A549 (cell line): ENCODE measurements around the gene LENG8. TPM values are rescaled to one million over a fixed set of nuclear protein-coding genes. Genes with fewer than 3 reads are reported as not detected.

ENCODE experiments used
- ATAC-seq, 2 experiments: fragments of 200-7000 bp in 1 of 2; fragments of >200 bp in 1 of 2; cut with Nextera tagmentation in 1 of 2; cut with Tn5 transposase in 1 of 2; 3 replicates each; pipeline versions ENCODE4 v1.8.0 to v1.9.1; 2018 to 2020; ENCODE audit warnings: mild to moderate bottlenecking in 1 of 2, moderate library complexity in 1 of 2
- CTCF ChIA-PET: fragments of 300-600 bp; sonication (Branson Sonifier 250); formaldehyde crosslinking; extraction: SDS; loops from one replicate; lab custom pipeline; 2021; ENCODE audit warnings: antibody characterized with exemption, inconsistent platforms; lab: Yijun Ruan, JAX
- POLR2A ChIA-PET: fragments of 350-600 bp; formaldehyde crosslinking; extraction: SDS; loops from one replicate; lab custom pipeline; 2021; ENCODE audit warnings: antibody characterized with exemption, inconsistent platforms; lab: Yijun Ruan, JAX
- DNase-seq, 2 experiments: peaks; one replicate each; pipeline versions ENCODE4 v3.0.0 to v3.0.0-alpha.2; 2011 to 2016; ENCODE audit warnings: low read depth in 1 of 2, low spot score in 1 of 2
- FAIRE-seq: peaks from 2 replicates; lab custom pipeline; 2011; peaks lifted over from hg19 to GRCh38; lab: Jason Lieb, UNC
- H3K27ac ChIP-seq, 2 experiments: fragments of >200 bp; sonication (Bioruptor Twin); formaldehyde crosslinking; 3 replicates each; pipeline ENCODE4 v1.5.1; 2016 to 2017
- H3K4me1 ChIP-seq: fragments of >200 bp; sonication (Bioruptor Twin); formaldehyde crosslinking; 3 replicates; pipeline ENCODE4 v1.6.1; 2016
- H3K4me2 ChIP-seq: fragments of >200 bp; sonication (Bioruptor Twin); formaldehyde crosslinking; 3 replicates; pipeline ENCODE4 v1.6.1; 2016
- H3K4me3 ChIP-seq: fragments of >200 bp; sonication (Bioruptor Twin); formaldehyde crosslinking; 3 replicates; pipeline ENCODE4 v1.5.1; 2016
- H3K9me3 ChIP-seq: fragments of >200 bp; sonication (Bioruptor Twin); formaldehyde crosslinking; 3 replicates; pipeline ENCODE4 v1.6.1; 2016
- ATOH8 ChIP-seq: fragments of 250-450 bp; sonication (Bioruptor Pico); IDR thresholded peaks from 2 replicates; pipeline ENCODE4 v1.5.0; 2020; ENCODE audit warnings: low read depth, mild to moderate bottlenecking, moderate library complexity
- BCL3 ChIP-seq: fragments of >200 bp; sonication (Bioruptor Twin); formaldehyde crosslinking; IDR thresholded peaks from 3 replicates; pipeline ENCODE4 v1.6.1; 2016
- E2F6 ChIP-seq: IDR thresholded peaks from 2 replicates; pipeline ENCODE4 v1.6.1; 2012; ENCODE audit warnings: low read depth, borderline replicate concordance
- EHF ChIP-seq: fragments of 250-450 bp; sonication (Bioruptor Pico); IDR thresholded peaks from 2 replicates; pipeline ENCODE4 v1.5.0; 2020; ENCODE audit warnings: mild to moderate bottlenecking
- ELK1 ChIP-seq: fragments of 150-350 bp; IDR thresholded peaks from 2 replicates; pipeline ENCODE4 v1.6.1; 2014; ENCODE audit warnings: low read depth, mild to moderate bottlenecking, low read length
- ESRRA ChIP-seq: fragments of 150-350 bp; IDR thresholded peaks from 2 replicates; pipeline ENCODE4 v1.6.1; 2014; ENCODE audit warnings: mild to moderate bottlenecking, low read length, borderline replicate concordance
- HDAC2 ChIP-seq: fragments of 200-600 bp; sonication (generic); IDR thresholded peaks from 2 replicates; pipeline ENCODE4 v1.6.1; 2016
- JUN ChIP-seq, 2 experiments: fragments of >200 bp; sonication (Bioruptor Twin); formaldehyde crosslinking; IDR thresholded peaks; 2 replicates in 1 of 2; 3 replicates in 1 of 2; pipeline ENCODE4 v1.6.1; 2016 to 2017
- JUNB ChIP-seq: fragments of >200 bp; sonication (Bioruptor Twin); formaldehyde crosslinking; IDR thresholded peaks from 2 replicates; pipeline ENCODE4 v1.6.1; 2016
- KDM5A ChIP-seq: fragments of 200-600 bp; sonication (generic); IDR thresholded peaks from 2 replicates; pipeline ENCODE4 v1.6.1; 2016; ENCODE audit warnings: antibody characterized with exemption, mild to moderate bottlenecking
- MAFK ChIP-seq: fragments of 450-650 bp; IDR thresholded peaks from 2 replicates; pipeline ENCODE4 v1.6.1; 2014; ENCODE audit not compliant: partially characterized antibody
- MAX ChIP-seq: IDR thresholded peaks from 2 replicates; pipeline ENCODE4 v1.6.1; 2012
- MAZ ChIP-seq: fragments of 150-350 bp; IDR thresholded peaks from 2 replicates; pipeline ENCODE4 v1.6.1; 2014; ENCODE audit warnings: antibody characterized with exemption, low read depth, low read length, borderline replicate concordance
- NFE2L2 ChIP-seq: fragments of 150-350 bp; conservative IDR thresholded peaks from 2 replicates; pipeline ENCODE4 v1.6.1; 2014; ENCODE audit warnings: low read length
- PBX3 ChIP-seq: IDR thresholded peaks from 2 replicates; pipeline ENCODE4 v1.6.1; 2012
- POLR2AphosphoS2 ChIP-seq: conservative IDR thresholded peaks from 2 replicates; pipeline ENCODE4 v1.6.1; 2012; ENCODE audit warnings: low read length, improper control_type of control experiment, inconsistent platforms
- REST ChIP-seq: fragments of 200-600 bp; sonication (generic); IDR thresholded peaks from 2 replicates; pipeline ENCODE4 v1.6.1; 2016; ENCODE audit warnings: antibody characterized with exemption, mild to moderate bottlenecking, moderate library complexity
- RNF2 ChIP-seq: fragments of 200-600 bp; sonication (generic); IDR thresholded peaks from 2 replicates; pipeline ENCODE4 v1.6.1; 2016; ENCODE audit warnings: low read depth, mild to moderate bottlenecking, antibody characterized with exemption, moderate library complexity, borderline replicate concordance
- SMC3 ChIP-seq: fragments of >200 bp; sonication (Bioruptor Twin); formaldehyde crosslinking; IDR thresholded peaks from 3 replicates; pipeline ENCODE4 v1.6.1; 2018; ENCODE audit warnings: inconsistent platforms
- TFCP2L1 ChIP-seq: fragments of 250-450 bp; sonication (Bioruptor Pico); IDR thresholded peaks from 2 replicates; pipeline ENCODE4 v1.5.0; 2021; ENCODE audit warnings: mild to moderate bottlenecking
- TP53 ChIP-seq: fragments of 250-450 bp; sonication (Bioruptor Pico); IDR thresholded peaks from 2 replicates; pipeline ENCODE4 v1.5.0; 2021; ENCODE audit warnings: mild to moderate bottlenecking, moderate library complexity
- ZC3H11A ChIP-seq: fragments of 450-650 bp; IDR thresholded peaks from 2 replicates; pipeline ENCODE4 v1.6.1; 2014; ENCODE audit warnings: antibody characterized with exemption, mild to moderate bottlenecking
- ZSCAN20 ChIP-seq: fragments of 250-450 bp; sonication (Bioruptor Pico); IDR thresholded peaks from 2 replicates; pipeline ENCODE4 v1.8.0; 2022; ENCODE audit warnings: mild to moderate bottlenecking, moderate library complexity
- WGBS: methylation state at CpG from one replicate; pipeline ENCODE4 v1.1.6; 2017; ENCODE audit errors: missing lambda C conversion rate; 5-methylcytosine and 5-hydroxymethylcytosine counted together
- polyA plus RNA-seq, 4 experiments: library from polyadenylated mRNA; depleted of rRNA in 3 of 4; stranded (reverse); fragments of >200 nt; fragmentation: RNase III in 1 of 4; extraction: RNeasy Plus Mini Kit Qiagen cat#74134 plus additional on column Dnase treatment in 1 of 4; gene quantifications; 2 replicates in 3 of 4; 3 replicates in 1 of 4; pipeline ENCODE4 v1.2.3, GENCODE V29; 2011 to 2017

LENG8 gene
- polyA plus RNA-seq, 2 of the 4 experiments (the other 2 are of a cell fraction): 30.6 to 140 TPM

GRCh38 chr19:54400913-54401312 is 48.1 kb upstream of the LENG8 start:
- no peak overlapping the region for H3K4me2 ChIP-seq
- H3K27ac ChIP-seq: no peak overlapping the region
- FAIRE-seq (no peak), DNase-seq (no peak), ATAC-seq (no peak)
- no peaks in the 10 kb centered on the region for H3K4me1 ChIP-seq
- H3K9me3 ChIP-seq: peaks cover 5% of the 10 kb centered on the region; the same call in 1 of the 3 replicates
- ChIA-PET POLR2A (no interaction called here), CTCF (interaction anchor here (7.3 kb wide), 1 partner anchor 10 kb away, joined by 70 read pairs; no protein-coding TSS in a partner anchor)
- no peak overlapping the region for H3K4me3 ChIP-seq
- no peak for TF ChIP-seq SMC3
- TF ChIP-seq ZSCAN20: no peak
- no peak for TF ChIP-seq TFCP2L1
- no peak for TF ChIP-seq ELK1
- no peak for TF ChIP-seq JUN (IDR thresholded peaks at IDR 0.05)
- TF ChIP-seq NFE2L2: no peak
- TF ChIP-seq POLR2AphosphoS2: no peak
- no peak for TF ChIP-seq BCL3
- no peak for TF ChIP-seq REST
- TF ChIP-seq ATOH8 (CRISPR knock-in tag): no peak
- no peak for TF ChIP-seq TP53 (CRISPR knock-in tag)
- no peak for TF ChIP-seq ZC3H11A
- no peak for TF ChIP-seq MAFK
- TF ChIP-seq KDM5A: no peak
- TF ChIP-seq MAX: no peak
- no peak for TF ChIP-seq RNF2
- TF ChIP-seq JUNB: no peak
- no peak for TF ChIP-seq MAZ
- 28% methylated on average over 6 of the region's 6 CpGs for WGBS

- CTCF ChIA-PET: interaction anchor here (0.6 to 7.3 kb wide), 5 partner anchors 8 to 137 kb away, joined by 3 to 70 read pairs (median 3); no protein-coding TSS in a partner anchor
- 67% methylated on average over 8 of the region's 8 CpGs for WGBS
- Histone ChIP-seq H3K4me3 (no peak overlapping the region), H3K27ac (no peak overlapping the region), H3K4me1 (no peaks in the 10 kb centered on the region), H3K9me3 (peaks cover 16% of the 10 kb centered on the region; the same call in 1 of the 3 replicates), H3K4me2 (no peak overlapping the region)
- ATAC-seq: no peak
- no peak for FAIRE-seq
- DNase-seq: no peak
- POLR2A ChIA-PET: interaction anchor here (1.0 kb wide), 1 partner anchor 46 kb away, joined by 3 read pairs; the partner anchor contains the start of gene LENG8
- TF ChIP-seq EHF (CRISPR knock-in tag): no peak
- TF ChIP-seq REST: no peak
- no peak for TF ChIP-seq POLR2AphosphoS2
- no peak for TF ChIP-seq PBX3
- no peak for TF ChIP-seq ATOH8 (CRISPR knock-in tag)
- TF ChIP-seq E2F6: no peak
- TF ChIP-seq HDAC2: no peak
- TF ChIP-seq ESRRA: no peak
Measured at GRCh38 chr19:54403054-54403453, 45.9 kb upstream of the LENG8 start.
